HT1080 (cell line): Measurements from ENCODE around the gene NANOG. TPM values are rescaled to one million over a fixed set of nuclear protein-coding genes. Genes with fewer than 3 reads are reported as not detected.
"Not testable (repeated sequence)": the region's sequence is repeated elsewhere in the genome, so short reads cannot be mapped to it uniquely, and the experiment has no call there.

Experiments used
- DNase-seq: peaks from one replicate; pipeline ENCODE4 v3.0.0-alpha.2; 2015; ENCODE audit warnings: low read depth
- polyA plus RNA-seq, 2 experiments: library from polyadenylated mRNA; depleted of rRNA; stranded (reverse); fragments of >200 nt; gene quantifications; 2 replicates each; pipeline ENCODE4 v1.2.3, GENCODE V29; 2015
- total RNA-seq: library from RNA; depleted of rRNA; stranded (reverse); fragments of >200 nt; shearing (Covaris generic); gene quantifications from 2 replicates; pipeline ENCODE4 v1.2.3, GENCODE V29; 2014; rRNA removed

Gene NANOG
- total RNA-seq: not detected in 2 replicates
- polyA plus RNA-seq (2015; cell fraction: cytosol; rRNA removed): not detected in 2 replicates
- not detected in 2 replicates for polyA plus RNA-seq (2015; cell fraction: nucleus; rRNA removed)

GRCh38 chr12:7788884-7789528, at the start of gene NANOG:
Gene NANOG, plus strand, starts transcription at chr12:7789402. Its CDS starts 213 bp downstream, at chr12:7789615.
- DNase-seq: not testable (repeated sequence)

GRCh38 chr12:7747246-7747645, 42.0 kb upstream of the NANOG start, which contains the start of gene CLEC4C:
Gene CLEC4C, minus strand, starts transcription at chr12:7747375. Its CDS starts 27 bp downstream, at chr12:7747348.
- no peak for DNase-seq

GRCh38 chr12:7748852-7749251, 40.4 kb upstream of the NANOG start:
- no peak for DNase-seq

GRCh38 chr12:7749442-7749841, 39.8 kb upstream of the NANOG start:
- no peak for DNase-seq

- peak; percentile 22 for DNase-seq
Measured at GRCh38 chr12:7750350-7750749, 38.9 kb upstream of the NANOG start.

- DNase-seq: peak; percentile 14
Measured at GRCh38 chr12:7751394-7751793, 37.8 kb upstream of the NANOG start.

GRCh38 chr12:7751941-7752922, 37.0 kb upstream of the NANOG start:
- not testable (repeated sequence) for DNase-seq

- not testable (repeated sequence) for DNase-seq
Measured at GRCh38 chr12:7755668-7756067, 33.5 kb upstream of the NANOG start.

- no peak for DNase-seq
Measured at GRCh38 chr12:7756993-7757392, 32.2 kb upstream of the NANOG start.

- DNase-seq: no peak
Measured at GRCh38 chr12:7758766-7759140, 30.4 kb upstream of the NANOG start.

- DNase-seq: no peak
Measured at GRCh38 chr12:7769999-7770398, 19.2 kb upstream of the NANOG start.

- no peak for DNase-seq
Measured at GRCh38 chr12:7781274-7781673, 7.9 kb upstream of the NANOG start.

- no peak for DNase-seq
Measured at GRCh38 chr12:7782055-7782454, 7.1 kb upstream of the NANOG start.

- not testable (repeated sequence) for DNase-seq
Measured at GRCh38 chr12:7783433-7783832, 5.8 kb upstream of the NANOG start.

- no peak for DNase-seq
Measured at GRCh38 chr12:7784701-7785100, 4.5 kb upstream of the NANOG start.

- DNase-seq: no peak
Measured at GRCh38 chr12:7787574-7788293, 1.5 kb upstream of the NANOG start.

- DNase-seq: no peak
Measured at GRCh38 chr12:7788294-7788660, 925 bp upstream of the NANOG start.

- no peak for DNase-seq
Measured at GRCh38 chr12:7793211-7793610, 4.0 kb downstream of the NANOG start.

GRCh38 chr12:7797269-7797668, 8.1 kb downstream of the NANOG start:
- not testable (repeated sequence) for DNase-seq

GRCh38 chr12:7797698-7798398, 8.6 kb downstream of the NANOG start:
- DNase-seq: peak; percentile 45
